ENCODE measurements around the gene TSPAN9.

- TF ChIP-seq POLR2AphosphoS5 (IDR thresholded peaks at IDR 0.05; ENCODE audit: low read depth) (no peak), CTCF (IDR thresholded peaks at IDR 0.05; ENCODE audit: insufficient read depth, low read length) (no peak)
These were observed 226.4 kb downstream of the TSPAN9 start for GRCh38 chr12:3303410-3304136.
